Ishikawa (cell line): ENCODE measurements around the gene CHCHD3.

Experiments used
- CEBPB ChIP-seq: IDR thresholded peaks from 2 replicates; pipeline ENCODE4 v1.6.1; 2012
- CREB1 ChIP-seq: IDR thresholded peaks from 2 replicates; pipeline ENCODE4 v1.6.1; 2012; ENCODE audit warnings: low read depth
- EGR1 ChIP-seq: IDR thresholded peaks from 2 replicates; pipeline ENCODE4 v1.6.1; 2012
- EP300 ChIP-seq: IDR thresholded peaks from 2 replicates; pipeline ENCODE4 v1.6.1; 2012; ENCODE audit warnings: borderline replicate concordance
- FOXM1 ChIP-seq: IDR thresholded peaks from 2 replicates; pipeline ENCODE4 v1.6.1; 2012; ENCODE audit warnings: low read depth, borderline replicate concordance
- MAX ChIP-seq: IDR thresholded peaks from 2 replicates; pipeline ENCODE4 v1.6.1; 2012
- NFIC ChIP-seq: IDR thresholded peaks from 2 replicates; pipeline ENCODE4 v1.6.1; 2012
- RAD21 ChIP-seq: IDR thresholded peaks from 2 replicates; pipeline ENCODE4 v1.6.1; 2012; ENCODE audit warnings: low read depth
- TAF1 ChIP-seq: IDR thresholded peaks from 2 replicates; pipeline ENCODE4 v1.6.1; 2012; ENCODE audit warnings: low read depth, mild to moderate bottlenecking
- TCF12 ChIP-seq: IDR thresholded peaks from 2 replicates; pipeline ENCODE4 v1.6.1; 2012; ENCODE audit warnings: low read depth
- TEAD4 ChIP-seq: IDR thresholded peaks from 2 replicates; pipeline ENCODE4 v1.6.1; 2012
- YY1 ChIP-seq: IDR thresholded peaks from 2 replicates; pipeline ENCODE4 v1.6.1; 2012; ENCODE audit warnings: low read depth
- ZBTB7A ChIP-seq: IDR thresholded peaks from 2 replicates; pipeline ENCODE4 v1.6.1; 2012; ENCODE audit warnings: low read depth
- TF ChIP-seq, protein P1 (sequence below): IDR thresholded peaks from 2 replicates; pipeline ENCODE4 v1.6.1; 2012
- TF ChIP-seq, protein P2 (sequence below): IDR thresholded peaks from 2 replicates; pipeline ENCODE4 v1.6.1; 2012; ENCODE audit warnings: low read depth, mild to moderate bottlenecking

Gene CHCHD3

DNA sequence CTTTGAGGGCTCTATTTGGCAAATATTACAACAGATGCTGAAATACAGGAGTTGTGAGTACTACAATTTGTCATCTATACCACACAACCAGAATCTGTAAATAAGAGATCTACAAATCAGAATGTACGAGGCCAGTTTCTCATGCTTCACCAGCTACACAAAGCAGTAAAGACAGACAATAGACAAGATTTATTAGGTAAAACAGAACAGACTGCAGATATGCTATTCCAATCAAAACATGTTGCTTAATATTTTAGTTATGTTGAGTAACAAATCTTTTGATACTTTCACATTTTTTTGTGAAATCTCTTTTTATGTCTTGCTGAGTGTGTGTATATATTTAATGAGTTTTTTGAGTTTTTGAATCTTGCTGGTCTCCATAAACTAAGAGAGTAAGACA, 109.1 kb downstream of the CHCHD3 start:
- TF ChIP-seq CEBPB (no peak), NFIC (no peak), TEAD4 (no peak), TCF12 (no peak)

DNA sequence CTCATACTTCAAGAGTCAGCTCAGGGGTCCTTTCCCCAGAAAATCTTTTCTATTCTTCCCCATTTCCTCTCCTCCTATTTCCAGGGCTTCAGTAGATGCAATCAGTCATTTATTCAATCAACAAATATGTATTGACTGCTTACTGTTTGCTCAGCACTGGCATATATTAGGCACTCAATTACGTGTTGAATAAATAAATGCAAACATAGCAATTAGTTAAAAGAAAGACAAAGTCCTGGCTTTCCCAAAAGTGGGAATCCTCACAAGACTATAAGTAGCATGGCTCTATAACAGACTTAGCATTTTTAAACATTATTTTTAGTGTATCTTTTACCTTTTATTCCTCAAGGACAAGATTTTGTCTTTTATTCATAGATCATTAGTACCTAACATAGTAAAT, 111.6 kb downstream of the CHCHD3 start:
- TF ChIP-seq, protein P1, sequence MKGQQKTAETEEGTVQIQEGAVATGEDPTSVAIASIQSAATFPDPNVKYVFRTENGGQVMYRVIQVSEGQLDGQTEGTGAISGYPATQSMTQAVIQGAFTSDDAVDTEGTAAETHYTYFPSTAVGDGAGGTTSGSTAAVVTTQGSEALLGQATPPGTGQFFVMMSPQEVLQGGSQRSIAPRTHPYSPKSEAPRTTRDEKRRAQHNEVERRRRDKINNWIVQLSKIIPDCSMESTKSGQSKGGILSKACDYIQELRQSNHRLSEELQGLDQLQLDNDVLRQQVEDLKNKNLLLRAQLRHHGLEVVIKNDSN: no peak
- TF ChIP-seq, protein P2, sequence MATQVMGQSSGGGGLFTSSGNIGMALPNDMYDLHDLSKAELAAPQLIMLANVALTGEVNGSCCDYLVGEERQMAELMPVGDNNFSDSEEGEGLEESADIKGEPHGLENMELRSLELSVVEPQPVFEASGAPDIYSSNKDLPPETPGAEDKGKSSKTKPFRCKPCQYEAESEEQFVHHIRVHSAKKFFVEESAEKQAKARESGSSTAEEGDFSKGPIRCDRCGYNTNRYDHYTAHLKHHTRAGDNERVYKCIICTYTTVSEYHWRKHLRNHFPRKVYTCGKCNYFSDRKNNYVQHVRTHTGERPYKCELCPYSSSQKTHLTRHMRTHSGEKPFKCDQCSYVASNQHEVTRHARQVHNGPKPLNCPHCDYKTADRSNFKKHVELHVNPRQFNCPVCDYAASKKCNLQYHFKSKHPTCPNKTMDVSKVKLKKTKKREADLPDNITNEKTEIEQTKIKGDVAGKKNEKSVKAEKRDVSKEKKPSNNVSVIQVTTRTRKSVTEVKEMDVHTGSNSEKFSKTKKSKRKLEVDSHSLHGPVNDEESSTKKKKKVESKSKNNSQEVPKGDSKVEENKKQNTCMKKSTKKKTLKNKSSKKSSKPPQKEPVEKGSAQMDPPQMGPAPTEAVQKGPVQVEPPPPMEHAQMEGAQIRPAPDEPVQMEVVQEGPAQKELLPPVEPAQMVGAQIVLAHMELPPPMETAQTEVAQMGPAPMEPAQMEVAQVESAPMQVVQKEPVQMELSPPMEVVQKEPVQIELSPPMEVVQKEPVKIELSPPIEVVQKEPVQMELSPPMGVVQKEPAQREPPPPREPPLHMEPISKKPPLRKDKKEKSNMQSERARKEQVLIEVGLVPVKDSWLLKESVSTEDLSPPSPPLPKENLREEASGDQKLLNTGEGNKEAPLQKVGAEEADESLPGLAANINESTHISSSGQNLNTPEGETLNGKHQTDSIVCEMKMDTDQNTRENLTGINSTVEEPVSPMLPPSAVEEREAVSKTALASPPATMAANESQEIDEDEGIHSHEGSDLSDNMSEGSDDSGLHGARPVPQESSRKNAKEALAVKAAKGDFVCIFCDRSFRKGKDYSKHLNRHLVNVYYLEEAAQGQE: no peak
- no peak for TF ChIP-seq MAX
- TF ChIP-seq TAF1: no peak
- TF ChIP-seq TEAD4: no peak
- no peak for TF ChIP-seq CEBPB
- TF ChIP-seq ZBTB7A: no peak
- no peak for TF ChIP-seq FOXM1
- no peak for TF ChIP-seq TCF12
- TF ChIP-seq NFIC: no peak
- no peak for TF ChIP-seq YY1
- no peak for TF ChIP-seq RAD21
- TF ChIP-seq EGR1: no peak
- TF ChIP-seq CREB1: no peak
- TF ChIP-seq EP300: no peak

DNA sequence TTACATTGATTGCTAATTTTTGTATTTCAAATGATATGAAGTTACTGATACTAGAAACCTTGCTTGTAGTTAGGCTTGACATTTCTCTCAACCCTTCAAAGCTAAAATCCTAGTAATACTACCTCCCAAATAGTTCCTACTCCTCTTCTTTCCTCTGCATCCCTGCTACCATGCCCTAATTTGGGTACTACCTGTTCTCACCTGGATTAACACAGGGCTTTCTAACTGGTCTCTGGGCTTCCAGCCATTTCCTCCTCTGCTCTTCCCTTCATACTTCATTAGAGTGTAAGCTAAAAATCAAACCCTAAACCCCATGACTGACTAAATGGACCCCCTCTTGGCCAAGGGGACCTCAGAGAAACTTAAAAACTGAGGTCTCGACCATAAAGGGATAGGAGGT, 112.4 kb downstream of the CHCHD3 start:
- TF ChIP-seq RAD21 (no peak), FOXM1 (no peak), CREB1 (no peak)

- TF ChIP-seq TEAD4 (no peak), FOXM1 (no peak), TAF1 (no peak), RAD21 (no peak), EGR1 (no peak), ZBTB7A (no peak), CREB1 (no peak), EP300 (no peak), NFIC (no peak), CEBPB (no peak), TCF12 (no peak), YY1 (no peak), MAX (no peak)
- TF ChIP-seq, protein P2: no peak
- TF ChIP-seq, protein P1: no peak
Observed at GRCh38 chr7:132966754-132967469, 115.0 kb downstream of the CHCHD3 start.

GRCh38 chr7:132965951-132966350, 115.9 kb downstream of the CHCHD3 start:
- TF ChIP-seq EGR1 (no peak), EP300 (no peak), ZBTB7A (no peak), FOXM1 (no peak), YY1 (no peak), RAD21 (no peak), NFIC (no peak), CEBPB (no peak), MAX (no peak), TAF1 (no peak), CREB1 (no peak), TCF12 (no peak), TEAD4 (no peak)
- TF ChIP-seq, protein P2: no peak
- TF ChIP-seq, protein P1: no peak
